Peyer's patch (tissue), 4 donors: Measurements from ENCODE around the gene CLASP1. TPM values are rescaled to one million over a fixed set of nuclear protein-coding genes. Genes with fewer than 3 reads are reported as not detected.

ENCODE experiments used
- DNase-seq, 3 donors: peaks; one replicate each; pipeline ENCODE4 v3.0.0-alpha.2; 2017 to 2019
- H3K27ac ChIP-seq, 4 donors: fragments of 200-600 bp; sonication (generic); one replicate each; pipeline ENCODE4 v1.5.1; 2016 to 2019
- H3K27me3 ChIP-seq, 2 donors: fragments of 200-600 bp; sonication (generic); one replicate each; pipeline ENCODE4 v1.5.1; 2019
- H3K36me3 ChIP-seq, 3 donors: fragments of 200-600 bp; sonication (generic); one replicate each; pipeline ENCODE4 v1.5.1; 2016 to 2019
- H3K4me1 ChIP-seq, 4 donors: fragments of 200-600 bp; sonication (generic); one replicate each; pipeline ENCODE4 v1.5.1; 2016 to 2019
- H3K4me3 ChIP-seq, 4 donors: fragments of 200-600 bp; sonication (generic); 1 replicate in 3 of 4; 2 replicates in 1 of 4; pipeline ENCODE4 v1.5.1; 2016 to 2019; ENCODE audit warnings: mild to moderate bottlenecking in 1 of 4
- H3K9me3 ChIP-seq, 4 donors: fragments of 200-600 bp; sonication (generic); one replicate each; pipeline ENCODE4 v1.5.1; 2016 to 2019; ENCODE audit warnings: mild to moderate bottlenecking in 1 of 4
- POLR2A ChIP-seq, 2 donors: fragments of 450-650 bp; IDR thresholded peaks; one replicate each; pipeline ENCODE4 v1.5.1; 2017; ENCODE audit warnings: antibody characterized with exemption in 2 of 2, mild to moderate bottlenecking in 2 of 2, moderate library complexity in 2 of 2
- total RNA-seq, 4 donors: library from RNA; depleted of rRNA; stranded (reverse); fragments of >200 nt; gene quantifications; one replicate each; pipeline ENCODE4 v1.1.0, GENCODE V29; 2016
- TF ChIP-seq, protein P1 (sequence below), 6 experiments: fragments of 450-650 bp in 4 of 6; fragments of 200-600 bp in 2 of 6; sonication (generic) in 1 of 6; IDR thresholded peaks; one replicate each; pipeline ENCODE4 v1.5.1; 2017 to 2019; ENCODE audit warnings: antibody characterized with exemption in 6 of 6, mild to moderate bottlenecking in 3 of 6, moderate library complexity in 1 of 6

CLASP1 gene
- total RNA-seq, 4 donors from 2014 or later = 30.5 to 130 (median 73.7) TPM

DNA sequence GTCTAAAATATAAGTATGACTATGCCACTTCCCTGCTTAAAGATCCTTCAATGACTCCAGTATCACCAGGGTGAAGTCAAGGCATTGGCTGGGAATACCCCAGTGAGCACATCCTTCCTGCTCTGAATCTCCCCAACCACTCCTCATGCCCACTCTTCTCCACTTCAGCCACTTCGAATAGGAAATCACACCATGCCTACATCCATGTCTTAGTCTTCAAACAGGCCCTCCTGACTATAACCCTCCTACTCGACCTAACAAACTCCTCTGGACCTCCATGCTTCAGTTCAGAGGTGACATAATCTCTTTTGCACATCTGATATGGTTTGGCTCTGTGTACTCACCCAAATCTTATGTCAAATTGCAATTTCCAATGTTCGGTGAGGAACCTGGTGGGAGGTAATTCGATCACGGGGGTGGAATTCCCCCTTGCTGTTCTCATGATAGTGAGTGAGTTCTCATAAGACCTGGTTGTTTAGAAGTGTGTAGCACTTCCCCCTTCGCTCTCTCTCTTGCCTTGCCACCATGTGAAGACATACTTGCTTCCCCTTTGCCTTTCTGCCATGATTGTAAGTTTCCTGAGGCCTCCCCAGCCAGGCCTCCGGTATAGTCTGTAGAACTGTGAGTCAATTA is 276.4 kb downstream of the CLASP1 start:
- no peak overlapping the region for H3K27ac ChIP-seq
- no peaks in the 10 kb centered on the region for H3K9me3 ChIP-seq
- DNase-seq = no peak
- no peaks in the 10 kb centered on the region for H3K4me1 ChIP-seq
- H3K4me3 ChIP-seq = no peak overlapping the region
- no peaks in the 10 kb centered on the region for H3K27me3 ChIP-seq
- TF ChIP-seq, protein P1, sequence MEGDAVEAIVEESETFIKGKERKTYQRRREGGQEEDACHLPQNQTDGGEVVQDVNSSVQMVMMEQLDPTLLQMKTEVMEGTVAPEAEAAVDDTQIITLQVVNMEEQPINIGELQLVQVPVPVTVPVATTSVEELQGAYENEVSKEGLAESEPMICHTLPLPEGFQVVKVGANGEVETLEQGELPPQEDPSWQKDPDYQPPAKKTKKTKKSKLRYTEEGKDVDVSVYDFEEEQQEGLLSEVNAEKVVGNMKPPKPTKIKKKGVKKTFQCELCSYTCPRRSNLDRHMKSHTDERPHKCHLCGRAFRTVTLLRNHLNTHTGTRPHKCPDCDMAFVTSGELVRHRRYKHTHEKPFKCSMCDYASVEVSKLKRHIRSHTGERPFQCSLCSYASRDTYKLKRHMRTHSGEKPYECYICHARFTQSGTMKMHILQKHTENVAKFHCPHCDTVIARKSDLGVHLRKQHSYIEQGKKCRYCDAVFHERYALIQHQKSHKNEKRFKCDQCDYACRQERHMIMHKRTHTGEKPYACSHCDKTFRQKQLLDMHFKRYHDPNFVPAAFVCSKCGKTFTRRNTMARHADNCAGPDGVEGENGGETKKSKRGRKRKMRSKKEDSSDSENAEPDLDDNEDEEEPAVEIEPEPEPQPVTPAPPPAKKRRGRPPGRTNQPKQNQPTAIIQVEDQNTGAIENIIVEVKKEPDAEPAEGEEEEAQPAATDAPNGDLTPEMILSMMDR (IDR thresholded peaks at IDR 0.05) = no peak
- TF ChIP-seq POLR2A (IDR thresholded peaks at IDR 0.05) = no peak
- H3K36me3 ChIP-seq = peaks cover 0 to 29% (median 0%) of the 10 kb centered on the region in 3 donors

DNA sequence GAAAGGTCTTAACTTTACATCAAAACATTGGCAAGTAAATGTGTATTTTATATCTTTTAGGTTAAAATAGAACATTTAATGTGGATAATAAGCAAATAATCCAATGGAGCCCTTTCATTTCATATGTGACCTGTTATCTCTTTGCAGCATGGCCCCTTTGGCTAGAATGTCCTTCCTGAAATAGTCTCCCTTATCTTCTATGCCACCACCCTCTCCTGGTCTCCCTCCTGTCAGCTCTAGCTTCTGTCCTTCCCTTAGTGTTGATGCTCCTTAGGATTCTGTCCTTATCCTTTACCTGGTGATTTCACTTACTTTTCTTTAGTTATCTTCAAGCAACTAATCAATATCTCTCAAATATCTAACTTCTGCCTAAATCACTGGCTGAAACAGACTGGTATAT is 277.2 kb downstream of the CLASP1 start:
- Histone ChIP-seq H3K4me3 (no peak overlapping the region), H3K4me1 (no peaks in the 10 kb centered on the region), H3K27me3 (no peaks in the 10 kb centered on the region), H3K36me3 (peaks cover 0 to 30% (median 0%) of the 10 kb centered on the region in 3 donors), H3K27ac (no peak overlapping the region), H3K9me3 (no peaks in the 10 kb centered on the region)
- no peak for DNase-seq
- TF ChIP-seq POLR2A (IDR thresholded peaks at IDR 0.05) = no peak
- TF ChIP-seq, protein P1 (IDR thresholded peaks at IDR 0.05) = no peak

DNA sequence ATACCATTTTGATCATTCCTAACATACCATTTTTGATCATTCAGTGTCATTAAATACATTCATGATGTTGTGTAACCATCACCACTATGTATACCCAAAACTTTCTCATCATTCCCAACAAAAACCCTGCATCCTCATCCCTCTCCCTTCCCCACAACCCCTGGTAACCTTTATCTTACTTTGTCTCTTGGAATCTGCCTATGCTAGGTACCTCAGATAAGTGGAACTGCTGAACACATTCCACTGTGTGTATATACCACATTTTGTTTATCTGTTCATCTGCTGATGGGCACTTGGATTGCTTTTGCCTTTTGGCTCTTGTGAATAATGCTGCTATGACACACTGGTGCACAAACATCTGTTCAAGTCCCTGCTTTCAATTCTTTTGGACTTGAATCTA is 280.4 kb downstream of the CLASP1 start:
- no peak for TF ChIP-seq POLR2A (IDR thresholded peaks at IDR 0.05)
- TF ChIP-seq, protein P1 (IDR thresholded peaks at IDR 0.05) = no peak
- no peak overlapping the region for H3K27ac ChIP-seq
- no peak overlapping the region for H3K4me3 ChIP-seq
- peaks cover 0 to 3% (median 0%) of the 10 kb centered on the region in 4 donors for H3K4me1 ChIP-seq
- H3K36me3 ChIP-seq = peaks cover 0 to 34% (median 0%) of the 10 kb centered on the region in 3 donors
- no peaks in the 10 kb centered on the region for H3K9me3 ChIP-seq
- H3K27me3 ChIP-seq = no peaks in the 10 kb centered on the region
- DNase-seq = no peak

DNA sequence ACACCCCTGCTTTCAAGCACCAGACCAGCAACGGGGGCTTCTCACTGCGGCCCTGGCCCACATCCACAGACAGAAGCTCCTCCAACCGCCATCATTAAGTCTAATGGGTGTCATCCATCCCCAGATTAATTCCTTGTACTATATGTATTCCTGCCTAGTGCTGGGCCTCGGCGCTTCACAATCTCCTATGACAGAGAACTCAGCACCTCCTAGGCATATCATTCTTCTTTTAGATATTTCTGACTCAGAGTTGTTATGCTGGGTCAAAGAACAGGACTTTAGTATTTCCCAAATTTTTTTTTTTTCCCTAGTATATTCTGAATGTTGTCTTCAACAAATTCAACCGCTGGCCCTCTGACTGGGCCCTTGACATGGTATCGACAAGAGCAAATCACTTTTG is 281.1 kb downstream of the CLASP1 start:
- Histone ChIP-seq H3K27ac (no peak overlapping the region), H3K27me3 (no peaks in the 10 kb centered on the region), H3K36me3 (peaks cover 0 to 33% (median 0%) of the 10 kb centered on the region in 3 donors), H3K9me3 (no peaks in the 10 kb centered on the region), H3K4me3 (no peak overlapping the region), H3K4me1 (peaks cover 0 to 4% (median 0%) of the 10 kb centered on the region in 4 donors)
- TF ChIP-seq, protein P1 (IDR thresholded peaks at IDR 0.05) = no peak
- TF ChIP-seq POLR2A (IDR thresholded peaks at IDR 0.05) = no peak
- DNase-seq = no peak

DNA sequence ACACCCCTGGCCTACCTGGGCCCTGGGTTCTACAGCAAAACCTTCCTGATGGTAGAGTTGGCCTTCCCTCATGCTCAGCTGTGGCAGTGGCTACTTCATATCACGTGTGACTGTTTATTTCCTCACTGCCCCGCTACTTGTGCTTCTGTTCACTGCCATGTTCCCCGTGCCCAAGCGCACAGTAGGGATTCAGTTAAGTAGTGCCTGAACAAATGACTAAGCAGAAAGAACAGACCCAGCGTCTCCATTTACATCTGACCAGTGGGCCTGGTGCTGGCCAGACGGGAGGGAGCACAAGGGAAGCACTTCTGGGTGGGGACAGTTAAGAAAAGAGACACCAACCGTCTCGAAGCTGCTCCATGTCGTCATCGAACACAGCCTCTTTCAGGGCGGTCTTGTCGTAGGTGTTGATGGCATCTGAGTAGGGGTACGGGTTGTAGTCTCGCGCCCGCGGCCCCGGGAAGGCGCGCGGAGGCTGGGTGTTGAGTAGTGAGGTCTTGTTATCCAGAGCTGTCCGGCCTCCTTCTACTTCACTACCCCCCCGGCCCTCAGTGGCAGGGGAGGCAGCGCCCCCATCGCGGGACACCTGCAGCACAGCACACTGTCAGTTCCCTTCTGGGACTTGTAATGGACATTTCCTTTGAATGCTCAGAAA is 281.9 kb downstream of the CLASP1 start:
- Histone ChIP-seq H3K36me3 (peaks cover 0 to 33% (median 0%) of the 10 kb centered on the region in 3 donors), H3K27ac (no peak overlapping the region), H3K27me3 (no peaks in the 10 kb centered on the region), H3K4me3 (no peak overlapping the region), H3K9me3 (no peaks in the 10 kb centered on the region), H3K4me1 (peaks cover 0 to 4% (median 0%) of the 10 kb centered on the region in 4 donors)
- DNase-seq = no peak
- no peak for TF ChIP-seq POLR2A (IDR thresholded peaks at IDR 0.05)
- TF ChIP-seq, protein P1 (IDR thresholded peaks at IDR 0.05) = no peak
